ENCODE measurements around the gene ARAF.

Gene ARAF

DNA sequence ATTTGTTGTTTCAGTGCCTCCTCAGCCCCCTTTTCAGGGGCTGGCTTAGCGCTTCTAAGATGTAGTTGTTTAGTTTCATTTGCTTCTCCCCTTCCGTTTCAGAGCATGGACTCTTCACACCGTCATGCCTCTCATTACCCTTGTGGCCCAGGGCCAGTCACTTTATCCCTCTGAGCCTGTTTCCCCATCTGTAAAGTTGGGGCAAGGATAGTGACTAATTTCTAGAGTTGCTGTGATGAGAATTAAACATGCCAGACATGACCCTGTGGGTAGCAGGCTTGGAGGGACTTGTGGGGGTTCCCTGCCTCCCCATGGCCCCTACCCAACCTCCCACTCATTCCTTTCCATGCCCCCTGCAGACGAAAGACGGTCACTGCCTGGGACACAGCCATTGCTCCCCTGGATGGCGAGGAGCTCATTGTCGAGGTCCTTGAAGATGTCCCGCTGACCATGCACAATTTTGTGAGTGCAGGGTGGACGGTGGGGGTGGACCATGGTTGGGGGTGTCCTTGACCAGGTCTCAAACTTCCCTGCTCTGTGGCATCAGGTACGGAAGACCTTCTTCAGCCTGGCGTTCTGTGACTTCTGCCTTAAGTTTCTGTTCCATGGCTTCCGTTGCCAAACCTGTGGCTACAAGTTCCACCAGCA lies 3.6 kb downstream of the ARAF start:
- DNase-seq = no peak

DNA sequence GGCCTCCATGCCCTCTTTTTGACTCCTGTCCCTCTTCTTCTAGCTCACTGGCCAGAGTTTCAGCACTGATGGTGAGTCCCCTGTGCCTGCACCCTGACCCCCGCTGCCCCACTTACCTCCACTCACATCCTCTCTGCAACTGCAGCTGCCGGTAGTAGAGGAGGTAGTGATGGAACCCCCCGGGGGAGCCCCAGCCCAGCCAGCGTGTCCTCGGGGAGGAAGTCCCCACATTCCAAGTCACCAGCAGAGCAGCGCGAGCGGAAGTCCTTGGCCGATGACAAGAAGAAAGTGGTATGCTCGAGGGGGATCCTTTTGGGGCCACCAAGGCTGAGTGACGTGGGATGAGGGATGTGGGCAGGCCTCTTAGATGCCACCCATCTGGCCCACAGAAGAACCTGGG lies 5.8 kb downstream of the ARAF start:
- no peak for DNase-seq

DNA sequence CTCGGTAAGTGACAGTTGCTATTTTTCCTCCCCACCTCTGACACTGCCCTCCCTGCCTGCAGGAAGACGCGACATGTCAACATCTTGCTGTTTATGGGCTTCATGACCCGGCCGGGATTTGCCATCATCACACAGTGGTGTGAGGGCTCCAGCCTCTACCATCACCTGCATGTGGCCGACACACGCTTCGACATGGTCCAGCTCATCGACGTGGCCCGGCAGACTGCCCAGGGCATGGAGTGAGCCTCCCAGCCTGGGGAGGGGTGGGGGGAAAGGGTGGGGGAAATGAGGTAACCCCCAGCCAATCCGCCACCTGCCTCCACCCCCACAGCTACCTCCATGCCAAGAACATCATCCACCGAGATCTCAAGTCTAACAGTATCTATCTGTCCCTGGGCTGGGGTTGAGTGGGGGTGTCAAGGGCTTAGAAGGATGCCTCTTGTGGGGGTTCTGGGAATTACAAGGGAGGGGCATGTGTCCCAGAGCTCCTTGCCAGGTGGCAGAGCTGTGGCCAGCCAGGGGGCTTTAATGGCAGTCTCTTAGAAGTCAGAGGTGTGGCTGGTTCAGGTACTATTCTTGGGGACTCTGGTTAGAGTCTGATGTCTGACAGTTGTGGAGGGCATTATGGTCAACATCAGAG lies 7.8 kb downstream of the ARAF start:
- no peak for DNase-seq

DNA sequence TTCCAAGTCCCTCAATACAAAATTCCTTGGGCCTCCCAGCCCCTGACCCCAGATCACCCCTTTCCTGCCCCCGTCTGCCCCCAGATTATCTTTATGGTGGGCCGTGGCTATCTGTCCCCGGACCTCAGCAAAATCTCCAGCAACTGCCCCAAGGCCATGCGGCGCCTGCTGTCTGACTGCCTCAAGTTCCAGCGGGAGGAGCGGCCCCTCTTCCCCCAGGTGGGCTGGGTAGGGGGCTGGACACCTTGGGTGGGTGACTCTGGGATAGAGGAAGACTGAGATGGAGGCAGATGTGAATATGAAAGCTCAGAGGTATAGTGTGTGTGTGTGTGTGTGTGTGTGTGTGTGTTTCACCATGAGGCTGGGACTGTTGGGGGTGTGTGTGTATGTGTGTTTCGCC lies 9.8 kb downstream of the ARAF start:
- DNase-seq = no peak

DNA sequence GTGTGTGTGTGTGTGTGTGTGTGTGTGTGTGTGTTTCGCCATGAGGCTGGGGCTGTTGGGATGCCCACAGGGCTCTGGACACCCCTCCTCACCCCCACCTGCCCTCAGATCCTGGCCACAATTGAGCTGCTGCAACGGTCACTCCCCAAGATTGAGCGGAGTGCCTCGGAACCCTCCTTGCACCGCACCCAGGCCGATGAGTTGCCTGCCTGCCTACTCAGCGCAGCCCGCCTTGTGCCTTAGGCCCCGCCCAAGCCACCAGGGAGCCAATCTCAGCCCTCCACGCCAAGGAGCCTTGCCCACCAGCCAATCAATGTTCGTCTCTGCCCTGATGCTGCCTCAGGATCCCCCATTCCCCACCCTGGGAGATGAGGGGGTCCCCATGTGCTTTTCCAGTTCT lies 10.2 kb downstream of the ARAF start:
- DNase-seq = no peak

DNA sequence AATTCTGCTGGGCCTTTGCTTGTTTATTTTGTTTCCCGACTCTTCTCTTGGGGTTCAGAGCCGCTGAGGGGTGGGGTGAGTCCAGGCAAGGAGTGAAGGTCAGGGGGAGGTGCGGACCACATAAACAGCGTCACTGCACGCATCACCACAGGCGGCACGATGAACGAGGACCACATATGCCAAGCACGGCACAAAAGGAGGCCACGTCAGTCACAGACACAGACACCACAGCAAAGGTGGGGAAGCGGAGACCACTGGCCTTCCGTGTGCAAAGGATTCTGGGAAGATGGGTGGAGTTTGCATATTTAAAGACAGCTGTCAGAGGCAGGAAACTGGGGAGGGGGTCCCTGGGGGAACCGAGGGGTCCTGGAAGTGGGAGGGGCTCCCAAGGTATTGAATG lies 10.9 kb downstream of the ARAF start:
- no peak for DNase-seq

DNA sequence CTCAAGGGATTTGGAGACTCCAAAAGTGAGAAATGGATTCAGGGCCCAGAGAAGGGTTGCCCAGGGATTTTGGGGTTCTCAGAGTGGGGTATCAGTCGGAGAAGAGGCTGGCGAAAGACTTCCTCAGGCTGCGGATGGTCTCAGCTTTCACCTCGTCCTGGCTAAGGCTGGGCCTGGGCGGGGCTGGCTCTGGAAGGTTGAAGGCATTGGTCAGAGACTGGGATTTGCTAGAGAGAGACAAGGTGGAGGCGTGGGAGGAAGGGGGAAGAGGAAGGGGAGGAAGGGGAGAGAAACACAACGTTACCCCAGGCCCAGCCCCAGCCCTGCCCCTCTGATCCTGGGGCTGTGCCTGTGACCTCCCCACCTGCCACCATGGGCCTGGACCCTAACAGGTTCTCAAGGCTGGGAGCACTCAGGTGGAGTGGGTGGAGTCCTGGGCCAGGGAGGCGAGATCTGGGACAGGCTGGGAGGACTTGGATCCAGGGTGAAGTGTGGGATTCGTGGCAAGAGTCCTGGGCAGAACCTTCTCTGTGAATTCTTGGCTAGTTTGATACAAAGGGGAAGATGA lies 11.9 kb downstream of the ARAF start:
- DNase-seq = no peak

DNA sequence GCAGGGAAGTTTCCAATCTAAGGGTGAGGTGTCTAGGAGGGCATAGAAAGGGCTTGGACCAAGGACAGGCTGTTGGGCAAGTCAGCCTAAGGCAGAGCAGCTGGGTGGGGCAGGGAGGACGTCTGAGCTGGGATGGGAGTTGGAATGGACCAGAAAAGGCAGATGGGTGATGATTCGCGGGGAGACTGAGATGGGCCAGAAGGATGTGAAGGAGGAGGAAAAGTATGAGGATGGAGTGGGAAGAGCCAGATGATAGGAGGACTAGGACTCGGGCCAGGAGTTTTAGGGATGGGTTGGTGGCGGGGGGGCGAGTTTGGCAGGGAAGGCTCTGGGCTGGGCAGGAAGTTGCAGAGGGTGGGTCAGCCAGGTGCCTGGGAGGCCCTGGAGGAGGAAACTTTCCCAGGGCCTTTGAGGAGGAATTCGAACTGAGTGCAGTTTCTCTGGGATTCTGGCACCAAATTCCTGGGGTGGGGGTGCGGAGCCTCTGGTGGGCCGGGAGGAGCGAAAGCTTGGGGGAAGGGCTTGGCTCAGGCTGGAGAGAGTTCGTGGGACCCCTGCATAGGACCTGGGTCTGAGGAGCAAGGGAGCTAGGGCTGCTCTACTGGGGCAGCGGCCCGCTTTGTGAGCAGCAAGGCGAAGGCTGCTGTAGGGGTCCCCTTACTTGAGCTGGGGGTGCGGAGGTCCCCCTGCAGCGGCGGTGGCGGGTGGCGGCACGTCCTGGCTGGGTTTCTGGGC lies 12.5 kb downstream of the ARAF start:
- no peak for DNase-seq

DNA sequence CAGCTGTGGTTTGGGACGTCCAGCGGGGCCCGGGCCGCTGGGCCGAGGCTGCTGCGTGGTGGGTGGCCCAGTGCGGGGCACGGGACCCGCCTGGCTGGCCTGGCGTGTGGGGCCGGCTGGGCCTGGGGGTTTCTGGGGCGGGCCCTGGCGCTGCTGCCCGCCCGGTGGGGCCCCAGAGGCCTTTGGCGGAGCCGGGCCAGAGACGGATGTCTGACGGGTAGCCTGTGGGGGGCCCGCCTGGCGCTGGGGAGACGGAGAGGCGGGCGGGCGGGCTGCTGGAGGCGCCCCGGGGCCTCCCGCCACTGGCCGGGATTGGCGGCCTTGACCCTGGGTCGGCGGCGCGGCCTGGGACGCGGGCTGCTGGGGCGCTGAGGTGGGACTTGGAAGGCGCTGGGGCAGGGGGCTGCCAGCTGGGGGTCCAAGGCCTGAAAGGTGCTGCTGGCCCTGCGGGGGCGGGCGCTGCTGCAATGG lies 13.1 kb downstream of the ARAF start:
- no peak for DNase-seq

DNA sequence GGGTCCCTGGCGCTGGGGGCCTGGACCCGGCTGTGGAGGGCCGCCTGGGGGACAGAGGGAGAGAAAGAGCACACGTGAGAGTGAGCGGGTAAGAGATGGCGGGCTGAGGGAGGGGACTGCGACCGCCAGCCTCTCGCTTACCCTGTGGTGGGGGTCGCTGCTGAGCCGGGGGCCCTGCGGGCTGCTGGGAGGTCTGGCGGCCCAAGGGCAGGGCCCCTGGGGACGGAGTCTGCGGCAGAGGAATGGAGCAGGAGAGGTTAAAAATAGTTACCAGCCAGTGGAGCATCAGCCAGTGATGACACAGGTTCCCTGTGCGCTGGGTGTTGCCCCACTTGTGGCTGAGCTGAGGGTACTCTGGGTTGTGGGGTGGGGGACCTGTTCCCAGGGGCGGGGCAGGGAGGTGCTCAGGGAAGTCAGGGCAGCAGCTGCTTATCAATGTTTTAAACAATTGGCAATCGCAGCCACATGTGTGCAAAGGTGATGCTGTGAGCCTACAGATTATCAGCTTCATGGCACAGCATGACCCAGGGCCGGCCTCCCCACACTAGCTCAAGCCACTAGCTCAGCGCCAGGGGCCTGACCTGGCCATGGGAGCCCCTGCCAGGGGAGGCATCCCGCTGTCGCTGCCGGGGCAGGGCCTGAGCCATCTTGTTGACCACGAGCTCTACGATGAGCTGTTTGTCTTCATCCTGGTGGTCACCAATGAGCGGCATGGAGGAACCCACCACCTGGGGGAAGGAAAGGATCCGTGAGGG lies 13.7 kb downstream of the ARAF start:
- no peak for DNase-seq

DNA sequence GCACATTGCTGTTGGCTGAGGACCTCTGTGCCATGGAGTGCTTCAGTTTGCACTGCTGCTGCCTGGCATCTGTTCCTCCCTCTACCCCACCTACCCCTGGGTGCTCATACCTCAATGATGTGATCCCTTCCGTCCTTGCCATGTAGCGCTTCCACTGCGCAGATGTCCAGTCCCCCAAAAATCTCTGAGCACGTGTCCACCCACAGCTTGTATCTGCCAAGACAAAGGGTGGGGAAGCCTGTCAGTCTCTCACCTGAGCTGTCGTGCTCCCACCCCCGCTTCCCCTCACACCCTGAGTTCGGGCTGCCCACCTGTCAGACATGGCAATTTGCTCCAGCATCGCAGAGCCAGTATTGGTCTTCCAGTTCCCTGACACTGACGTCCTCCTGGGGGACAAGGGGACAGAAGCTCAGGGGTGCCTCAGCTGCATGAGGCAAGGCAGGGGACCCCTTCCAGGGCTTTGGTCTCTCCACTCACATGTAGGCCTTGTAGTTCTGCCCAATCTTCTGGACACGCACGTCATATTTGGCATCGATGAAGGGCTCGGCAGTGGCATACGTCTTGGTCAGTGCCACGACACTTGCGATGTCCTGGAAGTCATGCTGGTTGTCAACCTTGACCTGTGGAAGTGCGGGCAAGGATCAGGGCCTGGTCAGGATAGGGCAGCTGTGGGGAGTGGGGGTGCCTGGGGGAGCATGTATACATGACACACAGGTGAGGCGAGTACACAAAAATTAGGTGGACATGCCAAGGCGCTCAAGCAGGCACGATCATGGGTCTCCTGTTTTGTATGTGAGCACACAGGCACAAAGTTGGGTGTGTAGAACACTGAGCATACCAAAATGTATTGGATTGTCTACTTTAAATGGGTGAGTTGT lies 15.3 kb downstream of the ARAF start:
- no peak for DNase-seq

DNA sequence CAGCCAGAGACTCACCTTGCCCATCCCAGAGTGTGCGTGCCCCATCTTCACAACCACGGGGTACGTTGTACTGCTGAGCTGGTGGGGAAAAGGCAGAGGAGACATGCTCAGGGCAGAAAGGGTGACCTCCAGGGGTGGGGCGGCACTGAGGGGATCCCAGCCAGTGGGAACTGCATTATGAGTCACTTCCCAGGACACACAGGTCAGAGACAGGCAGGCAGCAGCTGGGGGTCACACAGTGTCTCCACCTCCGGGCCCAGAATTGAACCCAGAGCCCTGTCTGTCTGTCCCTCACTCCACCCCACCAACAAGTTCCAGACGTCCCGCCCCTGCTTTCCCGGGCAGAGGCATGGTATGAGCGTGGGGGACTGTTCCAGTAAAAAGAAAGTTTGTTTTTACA lies 16.4 kb downstream of the ARAF start:
- DNase-seq = no peak

DNA sequence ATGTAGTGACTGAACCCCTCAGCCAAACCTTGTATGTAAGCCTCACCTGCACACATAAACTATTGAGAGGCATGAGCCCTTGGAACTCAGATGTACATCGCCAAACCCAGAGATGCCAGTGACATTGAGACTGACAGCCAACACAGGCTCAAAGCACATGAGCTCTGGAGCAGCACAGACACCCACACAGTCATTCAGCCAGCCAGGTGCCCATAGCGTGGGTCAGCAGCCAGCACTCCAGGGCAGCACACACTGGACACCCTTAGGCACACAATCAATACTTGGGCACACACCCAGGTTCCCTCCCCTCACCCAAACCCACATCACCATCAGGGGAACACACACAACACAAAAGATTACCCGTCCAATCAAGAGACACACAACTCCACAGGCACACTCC lies 16.9 kb downstream of the ARAF start:
- no peak for DNase-seq

DNA sequence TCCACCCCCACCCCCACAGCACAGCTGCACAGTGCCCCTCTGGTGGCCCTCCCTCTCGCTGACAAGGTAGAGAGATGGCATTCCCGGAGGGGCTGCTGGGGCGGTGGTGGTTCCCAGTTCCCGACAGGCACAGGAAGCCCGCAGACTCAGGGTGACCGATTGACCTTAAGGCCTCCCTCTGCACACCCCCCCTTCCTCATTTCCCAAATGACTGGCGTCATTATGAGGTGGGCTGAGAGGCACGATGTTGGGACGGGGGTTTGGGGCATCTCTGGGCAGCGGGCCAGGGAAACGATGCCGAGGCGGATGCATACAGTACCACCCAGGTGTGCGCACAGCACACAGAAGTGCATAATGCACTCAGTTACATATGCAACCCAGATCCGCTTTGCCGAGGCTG lies 17.7 kb downstream of the ARAF start:
- DNase-seq = no peak

DNA sequence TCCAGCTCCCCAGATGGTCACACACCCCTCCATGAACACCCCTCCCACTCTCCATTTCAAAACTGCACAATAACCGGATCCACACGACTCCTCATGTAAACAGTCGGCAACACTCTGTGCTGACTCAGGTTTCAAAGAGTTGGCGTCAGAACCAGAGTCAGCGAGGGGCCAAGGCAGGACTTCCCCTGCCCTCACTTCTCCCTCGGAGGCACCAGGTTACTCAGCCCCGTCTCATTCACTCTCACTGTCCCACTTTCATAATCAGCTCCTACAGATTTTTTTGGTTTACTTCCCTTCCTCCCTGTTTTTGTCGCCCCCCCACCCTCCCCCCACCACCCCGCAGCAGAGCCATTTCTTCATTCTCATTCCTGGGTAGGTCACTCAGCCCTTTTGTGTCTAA lies 18.5 kb downstream of the ARAF start:
- DNase-seq = no peak

DNA sequence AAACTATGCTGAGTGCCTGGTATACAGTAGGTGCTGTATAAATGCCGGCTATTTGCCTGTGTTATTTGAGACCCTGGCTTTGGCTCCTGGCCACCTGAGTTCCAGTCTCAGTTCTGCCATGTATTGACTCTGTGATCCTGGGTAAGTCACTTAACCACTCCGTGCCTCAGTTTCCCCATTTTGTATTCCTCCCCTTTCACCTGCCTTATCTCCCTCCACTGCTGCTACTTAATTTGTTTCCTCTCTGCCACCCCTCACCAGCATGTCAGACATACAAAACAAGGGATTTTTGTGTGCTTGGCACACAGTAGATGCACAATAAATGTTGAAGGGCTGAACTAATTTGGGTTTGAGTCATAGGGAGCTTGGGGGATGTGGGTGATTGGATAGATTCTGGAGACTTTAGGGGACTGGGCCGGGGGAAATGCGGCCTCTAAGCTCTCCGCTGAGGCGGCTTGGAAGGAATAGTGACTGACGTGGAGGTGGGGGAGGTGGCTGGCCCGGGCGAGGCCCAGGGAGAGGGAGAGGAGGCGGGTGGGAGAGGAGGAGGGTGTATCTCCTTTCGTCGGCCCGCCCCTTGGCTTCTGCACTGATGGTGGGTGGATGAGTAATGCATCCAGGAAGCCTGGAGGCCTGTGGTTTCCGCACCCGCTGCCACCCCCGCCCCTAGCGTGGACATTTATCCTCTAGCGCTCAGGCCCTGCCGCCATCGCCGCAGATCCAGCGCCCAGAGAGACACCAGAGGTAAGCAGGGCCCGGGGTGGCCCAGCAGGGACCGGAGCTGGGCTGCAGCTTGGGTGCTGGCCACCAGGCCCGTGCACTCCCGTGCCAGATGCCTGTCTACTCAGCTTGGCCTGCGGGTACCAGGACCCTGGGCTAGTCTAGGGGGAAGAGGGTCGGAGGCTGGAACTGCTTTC lies 21.0 kb downstream of the ARAF start, which contains the start of gene TIMP1:
TSS of gene TIMP1 (plus strand) at position 706 of the 917 bp plus-strand sequence. CDS start 980 bp downstream, outside the sequence.
- DNase-seq = peak; percentile 80

DNA sequence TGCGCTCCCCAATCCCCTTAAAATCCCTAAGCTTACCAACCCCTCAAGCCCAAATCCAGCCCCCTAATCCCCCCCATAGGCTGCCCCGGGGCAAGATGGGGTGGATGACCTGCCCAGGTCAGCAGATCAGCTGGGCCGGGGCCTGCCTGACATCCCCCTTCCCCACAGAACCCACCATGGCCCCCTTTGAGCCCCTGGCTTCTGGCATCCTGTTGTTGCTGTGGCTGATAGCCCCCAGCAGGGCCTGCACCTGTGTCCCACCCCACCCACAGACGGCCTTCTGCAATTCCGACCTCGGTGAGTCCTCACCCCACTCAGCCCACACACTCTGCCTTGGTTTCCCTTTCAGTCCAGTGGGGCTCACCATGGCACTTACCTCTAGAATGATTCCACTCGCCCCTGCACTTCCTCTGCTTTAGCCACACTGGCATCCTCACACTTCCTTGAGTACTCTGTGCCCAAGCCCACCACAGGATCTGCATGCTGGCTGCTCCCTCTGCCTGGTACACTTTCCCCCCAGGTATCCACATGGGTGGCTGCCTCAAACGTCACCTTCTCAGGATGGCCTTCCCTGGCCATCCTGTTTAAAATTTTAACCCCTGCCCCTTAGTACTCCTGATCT lies 22.3 kb downstream of the ARAF start:
- no peak for DNase-seq

DNA sequence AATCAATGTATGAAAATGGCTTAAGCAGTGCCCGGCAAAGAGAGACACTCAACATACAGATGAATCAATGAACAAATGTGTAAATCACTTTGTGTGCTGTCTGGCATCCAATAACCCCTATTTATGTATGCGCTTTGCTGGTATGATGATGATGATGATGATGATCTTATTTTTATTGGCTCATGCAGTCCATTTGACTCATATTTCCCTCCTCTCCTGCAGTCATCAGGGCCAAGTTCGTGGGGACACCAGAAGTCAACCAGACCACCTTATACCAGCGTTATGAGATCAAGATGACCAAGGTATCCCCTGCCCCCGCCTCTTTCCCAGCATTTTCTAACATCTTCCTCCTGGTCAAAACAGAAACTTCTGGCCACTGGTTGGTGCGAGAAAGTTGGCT lies 23.7 kb downstream of the ARAF start:
- no peak for DNase-seq

DNA sequence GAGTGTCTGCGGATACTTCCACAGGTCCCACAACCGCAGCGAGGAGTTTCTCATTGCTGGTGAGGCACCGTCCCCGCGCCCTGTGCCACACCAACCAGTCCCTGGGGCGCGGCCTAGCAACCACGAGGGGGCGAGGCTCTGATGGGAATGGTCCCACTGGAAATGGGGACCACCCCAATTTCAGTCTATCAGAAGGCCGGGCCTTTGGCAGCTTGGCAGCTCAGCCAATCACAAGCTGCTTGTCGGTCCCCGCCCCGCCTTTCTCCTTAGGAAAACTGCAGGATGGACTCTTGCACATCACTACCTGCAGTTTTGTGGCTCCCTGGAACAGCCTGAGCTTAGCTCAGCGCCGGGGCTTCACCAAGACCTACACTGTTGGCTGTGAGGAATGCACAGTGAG lies 24.3 kb downstream of the ARAF start:
- DNase-seq = no peak

DNA sequence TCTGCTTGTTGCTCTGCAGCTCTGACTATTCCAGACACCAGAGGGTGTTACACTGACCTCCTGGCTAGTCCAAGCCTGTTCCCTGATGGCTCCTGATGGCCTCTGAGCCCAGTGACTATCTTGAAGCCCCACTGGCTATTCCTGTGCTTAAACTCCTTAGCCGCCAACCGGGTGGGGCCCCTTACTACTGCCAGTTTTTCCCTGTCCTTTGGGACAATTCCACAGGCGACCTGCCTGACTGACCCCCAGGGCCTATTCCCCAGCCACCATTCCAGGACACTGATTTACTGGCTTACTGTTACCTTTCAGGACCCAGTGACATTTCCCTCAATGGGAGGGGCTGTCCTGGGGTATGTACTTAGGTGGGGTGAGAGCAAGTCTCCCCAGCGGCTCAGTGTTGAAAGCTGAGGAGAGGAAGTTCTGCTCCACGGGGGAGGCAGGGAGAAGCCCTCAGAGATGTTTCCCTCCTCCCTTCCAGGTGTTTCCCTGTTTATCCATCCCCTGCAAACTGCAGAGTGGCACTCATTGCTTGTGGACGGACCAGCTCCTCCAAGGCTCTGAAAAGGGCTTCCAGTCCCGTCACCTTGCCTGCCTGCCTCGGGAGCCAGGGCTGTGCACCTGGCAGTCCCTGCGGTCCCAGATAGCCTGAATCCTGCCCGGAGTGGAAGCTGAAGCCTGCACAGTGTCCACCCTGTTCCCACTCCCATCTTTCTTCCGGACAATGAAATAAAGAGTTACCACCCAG lies 25.2 kb downstream of the ARAF start:
- no peak for DNase-seq
